Heart left ventricle (tissue), 13 donors: ENCODE data around the gene NTM.

ENCODE experiments used
- CTCF ChIP-seq, 12 donors: fragments of 200-600 bp; sonication (generic) in 4 of 12; IDR thresholded peaks; one replicate each; pipeline versions ENCODE4 v1.5.0 to v1.8.0; 2018 to 2022; ENCODE audit warnings: antibody characterized with exemption in 12 of 12, mild to moderate bottlenecking in 5 of 12
- POLR2A ChIP-seq, 2 donors: fragments of 450-650 bp; IDR thresholded peaks; one replicate each; pipeline ENCODE4 v1.6.1; 2017; ENCODE audit warnings: antibody characterized with exemption in 2 of 2, mild to moderate bottlenecking in 2 of 2, moderate library complexity in 2 of 2
- donor health status: ischemic (EF 13 %, LVEDD 7.1; RV severe dilation, severe dysfunction).
- donor health status: DM: no; HTN: yes; CAD: no.
- donor health status: DM: no; HTN: no; CAD: no.
- donor health status: ischemic (EF 25% LVEDD 6.9; RV normal size, moderate dysfunction).
- donor health status: ischemic (EF 25% LVEDD 5.7; RV mildly dilated, moderate dysfunction).
- donor health status: ischemic (EF 35%, LVEDD 5.7; RV mildly dilated, moderate dysfunction).
- donor health status: nonischemic (EF 11% LVEDD 7.7; RV severe dilation, severe dysfunction).
- donor health status: DM: yes; HTN: yes; CAD: no.
- donor health status: PGD.
- donor health status: ischemic (EF 29% LVEDD 5.4; RV normal size, mild dysfunction).
- donor health status: nonischemic (EF 23%, LVEDD 6.1; RV moderate dilation, normal function).

GRCh38 chr11:131483453-131483852 is 113.0 kb downstream of the NTM start:
- TF ChIP-seq CTCF (IDR thresholded peaks at IDR 0.05) (no peak), POLR2A (IDR thresholded peaks at IDR 0.05) (no peak)
